Endothelial cell of umbilical vein (primary cell): ENCODE data around the gene CCDC117. TPM values are rescaled to one million over a fixed set of nuclear protein-coding genes. Genes with fewer than 3 reads are reported as not detected.
A peak's percentile ranks its signal among the peaks of the same experiment; 100 is the strongest.

Experiments used
- BruUV-seq: library from RNA; stranded (reverse); fragments of 400-500 nt; replicated peaks from 2 replicates; lab custom pipeline; 2021; lab: Mats Ljungman, UMichigan
- CTCF ChIA-PET: fragments of 300-600, 350-600 bp; sonication (Branson Sonifier 250); formaldehyde crosslinking; loops from one replicate; lab custom pipeline; 2021; ENCODE audit warnings: antibody characterized with exemption, inconsistent platforms; lab: Charles Lee
- POLR2A ChIA-PET: fragments of 300-600, 350-600 bp; sonication (Branson Sonifier 250); formaldehyde crosslinking; loops from one replicate; lab custom pipeline; 2021; ENCODE audit warnings: antibody characterized with exemption, inconsistent platforms; lab: Charles Lee
- DNase-seq: peaks from one replicate; pipeline ENCODE4 v3.0.0-alpha.2; 2011; ENCODE audit warnings: low read depth, low spot score
- FAIRE-seq: peaks from 2 replicates; lab custom pipeline; 2011; peaks lifted over from hg19 to GRCh38; lab: Jason Lieb, UNC
- H2AFZ ChIP-seq: 2 replicates; pipeline ENCODE4 v1.6.0; 2012; ENCODE audit warnings: low read depth, low read length, control low read depth, inconsistent platforms
- H3K27ac ChIP-seq: 2 replicates; pipeline ENCODE4 v1.5.1; 2011; ENCODE audit warnings: low read depth, mild to moderate bottlenecking, control low read depth, low read length, moderate library complexity; ENCODE audit not compliant: insufficient read depth
- H3K27me3 ChIP-seq, 2 experiments: 2 replicates each; pipeline versions ENCODE4 v1.6.0 to v1.6.1; 2011; ENCODE audit warnings: low read length in 2 of 2, mixed read lengths in 1 of 2; ENCODE audit not compliant: control insufficient read depth in 2 of 2, insufficient read depth in 2 of 2
- H3K36me3 ChIP-seq, 2 experiments: 2 replicates in 1 of 2; 3 replicates in 1 of 2; pipeline ENCODE4 v1.5.1; 2011; ENCODE audit warnings: low read length in 2 of 2, mild to moderate bottlenecking in 1 of 2, moderate library complexity in 1 of 2; ENCODE audit not compliant: control insufficient read depth in 2 of 2, insufficient read depth in 2 of 2; ENCODE audit errors: extremely low read depth in 1 of 2
- H3K4me1 ChIP-seq: 3 replicates; pipeline ENCODE4 v1.5.1; 2011; ENCODE audit warnings: mild to moderate bottlenecking, low read length; ENCODE audit not compliant: control insufficient read depth, insufficient read depth; ENCODE audit errors: extremely low read depth
- H3K4me2 ChIP-seq: 2 replicates; pipeline ENCODE4 v1.6.1; 2011; ENCODE audit warnings: low read length, control low read depth, mixed read lengths; ENCODE audit not compliant: insufficient read depth
- H3K4me3 ChIP-seq, 3 experiments: fragments of 200-600 bp in 1 of 3; sonication (generic), shearing (Covaris generic) in 1 of 3; replicated peaks in 1 of 3; 2 replicates each; pipeline ENCODE4 v1.5.1; 2011 to 2016; ENCODE audit warnings: control low read depth in 3 of 3, low read length in 3 of 3, mild to moderate bottlenecking in 2 of 3, inconsistent platforms in 1 of 3, low read depth in 1 of 3, moderate library complexity in 1 of 3; ENCODE audit not compliant: insufficient read depth in 1 of 3
- H3K79me2 ChIP-seq: 2 replicates; pipeline ENCODE4 v1.6.0; 2012; ENCODE audit warnings: low read length, inconsistent platforms; ENCODE audit not compliant: control insufficient read depth, insufficient read depth
- H3K9ac ChIP-seq: replicated peaks from 2 replicates; pipeline ENCODE3; 2011; ENCODE audit warnings: low read length, control low read depth; ENCODE audit not compliant: insufficient read depth; ENCODE audit errors: extremely low read depth
- H3K9me1 ChIP-seq: replicated peaks from 3 replicates; pipeline ENCODE4 v1.6.0; 2011; ENCODE audit warnings: mild to moderate bottlenecking, low read length; ENCODE audit not compliant: control insufficient read depth, insufficient read depth; ENCODE audit errors: extremely low read depth
- H3K9me3 ChIP-seq: replicated peaks from 2 replicates; pipeline ENCODE4 v1.5.1; 2012; ENCODE audit warnings: low read length, inconsistent platforms; ENCODE audit not compliant: control insufficient read depth, insufficient read depth
- H4K20me1 ChIP-seq: replicated peaks from 2 replicates; pipeline ENCODE3; 2011; ENCODE audit warnings: mild to moderate bottlenecking, low read length; ENCODE audit not compliant: control insufficient read depth, insufficient read depth; ENCODE audit errors: extremely low read depth
- CTCF ChIP-seq, 2 donors: IDR thresholded peaks; 1 replicate in 1 of 2; 2 replicates in 1 of 2; pipeline ENCODE4 v1.5.1; 2011; ENCODE audit warnings: low read length in 2 of 2, mild to moderate bottlenecking in 2 of 2, moderate library complexity in 2 of 2, control low read depth in 1 of 2, inconsistent platforms in 1 of 2, low read depth in 1 of 2; ENCODE audit not compliant: insufficient read depth in 1 of 2; ENCODE audit errors: extremely low read depth in 1 of 2
- EZH2 ChIP-seq: IDR thresholded peaks from 2 replicates; pipeline ENCODE4 v1.6.1; 2012; ENCODE audit warnings: borderline replicate concordance, low read depth, mild to moderate bottlenecking, moderate library complexity, low read length, inconsistent platforms; ENCODE audit not compliant: severe bottlenecking
- FOS ChIP-seq: IDR thresholded peaks from 2 replicates; pipeline ENCODE4 v1.6.1; 2011; ENCODE audit warnings: mild to moderate bottlenecking, low read length, moderate library complexity, borderline replicate concordance; ENCODE audit not compliant: insufficient read depth
- GATA2 ChIP-seq: IDR thresholded peaks from 2 replicates; pipeline ENCODE4 v1.7.0; 2011; ENCODE audit warnings: low read depth, mild to moderate bottlenecking, moderate library complexity, mixed read lengths, low read length; ENCODE audit not compliant: insufficient read length, insufficient read depth
- JUN ChIP-seq: IDR thresholded peaks from 2 replicates; pipeline ENCODE4 v1.6.1; 2011; ENCODE audit warnings: borderline replicate concordance, low read depth; ENCODE audit not compliant: insufficient read length, insufficient read depth
- MAX ChIP-seq: IDR thresholded peaks from 2 replicates; pipeline ENCODE4 v1.6.1; 2011; ENCODE audit not compliant: insufficient read depth, insufficient read length
- MYC ChIP-seq: IDR thresholded peaks from one replicate; pipeline ENCODE4 v1.6.1; 2011; ENCODE audit warnings: mild to moderate bottlenecking, low read depth, low read length
- POLR2A ChIP-seq: IDR thresholded peaks from 2 replicates; pipeline ENCODE4 v1.6.1; 2012; ENCODE audit warnings: low read depth, mild to moderate bottlenecking, control low read depth, low read length
- POLR2AphosphoS5 ChIP-seq: IDR thresholded peaks from 2 replicates; pipeline ENCODE4 v1.6.1; 2012; ENCODE audit warnings: low read depth, mild to moderate bottlenecking, control low read depth, low read length, moderate library complexity; ENCODE audit not compliant: insufficient read depth
- dilution Hi-C: fragments of 300-500 bp; cut with MboI; formaldehyde crosslinking; loops from one replicate; pipeline ENCODE4 v1.15.0; 2019; ENCODE audit warnings: low sequenced_read_pairs; ENCODE audit not compliant: extremely low pct_ligation_motif_present
- intact Hi-C: fragments of 100-400 bp; cut with micrococcal nuclease; formaldehyde crosslinking; loops from one replicate; pipeline ENCODE4 v1.10.0; 2022
- polyA plus RNA-seq, 4 experiments: library from polyadenylated mRNA; depleted of rRNA in 3 of 4; stranded (reverse) in 3 of 4; unstranded in 1 of 4; fragments of >200 nt; gene quantifications; 2 replicates each; pipeline versions ENCODE4 v1.2.1 to v1.2.3, GENCODE V29; 2011 to 2012; ENCODE audit warnings: missing spikeins in 1 of 4
- total RNA-seq: library from RNA; stranded (reverse); gene quantifications from 2 replicates; pipeline ENCODE4 v1.2.3, GENCODE V29; 2021

The CCDC117 gene
- total and polyA plus RNA-seq, 2 donors (not counting 3 experiments of a cell fraction or from before 2014, with no cell fraction given): 5.5 to 23.3 TPM

GRCh38 chr22:28801845-28802594 is 29.5 kb downstream of the CCDC117 start:
- H3K79me2 ChIP-seq: peaks cover 46% of the 10 kb centered on the region
- peak; percentile 21 for DNase-seq
- peak overlapping the region; percentile 32 for H3K4me2 ChIP-seq
- H3K9ac ChIP-seq: peak overlapping the region; percentile 7
- peaks cover 2 to 3% of the 10 kb centered on the region in 2 experiments for H3K36me3 ChIP-seq
- TF ChIP-seq POLR2A (no peak), CTCF (IDR thresholded peaks at IDR 0.05; ENCODE audit: extremely low read depth in 1 of 2, insufficient read depth in 1 of 2, low read depth in 1 of 2, low read length in 2 of 2) (no peak), MYC (no peak), FOS (no peak), JUN (no peak), MAX (no peak), GATA2 (no peak), POLR2AphosphoS5 (no peak), EZH2 (no peak)
- H3K4me3 ChIP-seq: no peak overlapping the region
- no peaks in the 10 kb centered on the region for H3K9me3 ChIP-seq
- intact Hi-C loops: loop anchor here (2.0 kb wide), 3 partner anchors 27 to 229 kb away; no protein-coding TSS in a partner anchor
- H3K4me1 ChIP-seq: peaks cover 26% of the 10 kb centered on the region
- BruUV-seq: no TSS peak
- no peaks in the 10 kb centered on the region for H3K27me3 ChIP-seq
- CTCF ChIA-PET: interaction anchor here (0.6 to 4.7 kb wide), 4 partner anchors 20 to 202 kb away, joined by 3 to 18 read pairs (median 3); no protein-coding TSS in a partner anchor
- POLR2A ChIA-PET: no interaction called here
- no peak overlapping the region for H3K27ac ChIP-seq
- peak overlapping the region; percentile 10 for H2AFZ ChIP-seq
- peaks cover 2% of the 10 kb centered on the region for H4K20me1 ChIP-seq
- dilution Hi-C loops: no loop called here
- no peak for FAIRE-seq
- no peaks in the 10 kb centered on the region for H3K9me1 ChIP-seq
